CD4-positive, alpha-beta T cell treated with Interferon gamma for 1 hour (primary cell): Measurements from ENCODE around the gene EGLN2.
"Not testable (repeated sequence)": the region's sequence is repeated elsewhere in the genome, so short reads cannot be mapped to it uniquely, and the experiment has no call there.

Experiments used
- DNase-seq: peaks from one replicate; pipeline ENCODE4 v3.0.0-alpha.2; 2020

The EGLN2 gene

GRCh38 chr19:40819479-40820234 lies 20.7 kb downstream of the EGLN2 start:
- DNase-seq: peak; percentile 31

DNA sequence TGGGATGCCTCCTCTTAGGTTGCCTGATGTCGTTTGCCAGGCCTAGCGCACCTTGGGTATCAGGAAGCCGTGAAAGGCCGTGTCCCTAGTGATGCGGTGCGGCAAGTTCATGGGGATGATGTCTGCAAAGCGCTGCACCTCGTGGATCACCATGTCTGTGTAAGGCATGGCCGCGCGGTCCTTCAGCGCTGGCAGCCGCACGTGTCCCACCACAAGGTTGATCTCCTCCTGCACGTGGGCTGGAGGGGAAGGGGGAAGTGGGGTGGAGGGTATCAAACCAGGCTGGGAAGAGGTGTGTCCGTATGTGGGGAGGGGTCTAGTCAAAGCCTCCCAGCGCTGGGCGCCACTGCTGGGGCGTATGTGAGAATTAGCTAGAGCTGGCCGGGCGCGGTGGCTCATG lies 23.2 kb downstream of the EGLN2 start:
- no peak for DNase-seq

DNA sequence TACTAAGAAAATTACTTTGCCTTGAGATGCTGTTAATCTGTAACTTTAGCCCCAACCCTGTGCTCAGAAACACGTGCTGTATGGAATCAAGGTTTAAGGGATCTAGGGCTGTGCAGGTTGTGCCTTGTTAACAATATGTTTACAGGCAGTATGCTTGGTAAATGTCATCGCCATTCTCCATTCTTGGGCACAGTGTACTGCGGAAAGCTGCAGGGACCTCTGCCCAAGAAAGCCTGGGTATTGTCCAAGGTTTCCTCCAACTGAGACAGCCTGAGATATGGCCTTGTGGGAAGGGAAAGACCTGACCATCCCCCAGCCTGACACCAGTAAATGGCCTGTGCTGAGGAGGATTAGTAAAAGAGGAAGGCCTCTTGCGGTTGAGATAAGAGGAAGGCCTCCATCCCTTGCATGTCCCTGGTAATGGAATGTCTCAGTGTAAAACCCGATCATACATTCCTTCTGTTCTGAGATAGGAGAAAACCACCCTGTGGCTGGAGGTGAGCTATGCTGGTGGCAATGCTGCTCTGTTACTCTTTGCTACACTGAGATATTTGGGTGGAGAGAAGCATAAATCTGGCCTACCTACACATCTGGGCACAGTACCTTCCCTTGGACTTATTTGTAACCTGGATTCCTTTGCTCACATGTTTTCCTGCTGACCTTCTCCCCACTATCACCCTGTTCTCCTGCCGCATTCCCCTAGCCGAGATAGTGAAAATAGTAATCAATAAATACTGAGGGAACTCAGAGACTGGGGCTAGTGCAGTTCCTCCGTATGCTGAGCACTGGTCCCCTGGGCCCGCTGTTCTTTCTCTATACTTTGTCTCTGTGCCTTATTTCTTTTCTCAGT lies 23.9 kb downstream of the EGLN2 start:
- not testable (repeated sequence) for DNase-seq

DNA sequence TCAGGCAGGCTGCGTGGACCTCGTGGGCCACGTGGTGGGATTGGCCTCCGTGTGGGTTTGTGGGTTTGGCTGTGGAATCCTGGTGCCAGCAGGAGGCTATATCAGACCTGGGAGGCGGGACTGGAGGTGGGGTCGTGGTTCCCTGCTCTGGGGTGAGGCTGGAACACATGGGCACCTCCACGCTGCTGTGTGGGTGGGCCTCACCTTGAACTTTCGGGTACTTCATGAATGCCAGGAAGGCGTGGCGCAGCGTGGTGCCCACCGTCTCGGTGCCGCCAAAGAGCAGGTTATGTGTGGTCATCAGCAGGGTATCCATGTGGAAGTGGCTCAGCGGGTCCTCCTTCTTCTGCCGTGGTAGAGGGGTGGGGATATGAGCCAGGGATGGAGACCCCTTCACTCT lies 25.9 kb downstream of the EGLN2 start:
- DNase-seq: not testable (repeated sequence)

DNA sequence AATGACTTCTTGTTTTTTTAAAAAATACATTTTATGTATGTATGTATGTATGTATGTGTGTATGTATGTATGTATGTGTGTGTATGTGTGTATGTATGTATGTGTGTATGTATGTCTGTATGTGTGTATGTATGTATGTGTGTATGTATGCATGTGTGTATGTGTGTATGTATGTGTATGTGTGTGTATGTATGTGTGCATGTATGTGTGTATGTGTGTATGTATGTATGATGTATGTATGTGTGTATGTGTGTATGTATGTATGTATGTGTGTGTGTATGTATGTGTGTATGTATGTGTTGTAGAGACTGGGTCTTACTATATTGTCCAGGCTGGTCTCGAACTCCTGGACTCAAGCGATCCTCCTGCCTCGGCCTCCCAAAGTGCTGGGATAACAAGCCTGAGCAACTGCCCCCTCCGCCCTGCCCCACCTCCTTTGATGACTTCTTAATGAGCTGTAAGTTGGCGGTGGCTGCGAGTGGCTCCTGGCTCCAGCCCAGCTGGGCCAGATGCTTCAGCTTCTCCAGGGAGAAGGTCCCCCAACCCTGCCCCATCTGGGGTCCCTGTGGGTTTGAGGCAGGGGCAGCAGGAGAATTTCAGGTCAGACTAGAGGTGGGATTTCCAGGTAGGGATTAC lies 26.6 kb downstream of the EGLN2 start:
- not testable (repeated sequence) for DNase-seq

DNA sequence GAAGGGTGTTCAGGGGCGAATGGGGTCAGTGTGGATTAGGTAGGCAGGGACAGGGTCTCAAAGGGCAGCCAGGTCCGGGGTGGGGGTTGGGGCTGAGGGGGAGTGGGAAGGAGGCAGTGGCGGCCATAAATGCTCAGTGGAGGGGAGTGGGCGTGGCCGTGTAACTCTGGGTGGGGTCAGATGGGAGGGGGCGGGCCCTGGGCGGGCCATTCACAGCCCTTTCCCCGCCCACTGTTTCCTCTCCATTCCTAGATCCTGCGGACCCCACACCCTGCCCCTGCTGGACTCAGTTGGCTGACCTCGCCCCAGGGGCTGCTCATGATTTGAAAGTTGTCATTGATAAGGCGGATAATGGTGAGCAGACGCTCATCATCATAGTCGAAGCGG lies 27.3 kb downstream of the EGLN2 start:
- not testable (repeated sequence) for DNase-seq

DNA sequence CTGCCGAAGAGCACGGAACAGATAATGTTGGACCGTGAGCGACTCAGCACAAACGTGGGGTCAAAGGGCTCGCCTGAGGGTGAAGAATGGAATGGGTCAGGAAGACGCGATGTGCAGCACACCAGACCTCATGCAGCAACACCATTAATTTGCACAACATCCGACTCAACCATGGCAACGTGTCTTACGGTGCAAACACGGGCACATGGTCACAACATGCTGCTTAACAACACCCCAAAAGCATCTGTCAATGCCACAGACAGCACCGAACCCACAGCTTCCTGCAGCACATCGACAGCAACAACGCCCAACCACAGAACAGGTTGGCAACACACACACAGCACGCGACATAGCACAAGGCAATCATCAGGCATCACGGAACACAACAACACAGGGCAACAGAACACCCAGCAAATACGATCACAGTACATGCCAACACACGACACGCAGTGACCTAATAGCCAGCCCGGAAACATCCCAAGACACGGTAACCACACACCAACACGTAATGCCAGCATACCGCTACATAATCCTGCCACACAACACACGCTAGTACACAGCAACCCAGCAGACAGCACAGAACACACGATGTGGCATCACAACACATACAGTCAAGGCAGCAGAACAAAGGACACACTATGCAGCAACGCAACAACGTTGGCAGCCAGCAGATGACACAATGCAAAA lies 27.9 kb downstream of the EGLN2 start:
- DNase-seq: peak; percentile 88

DNA sequence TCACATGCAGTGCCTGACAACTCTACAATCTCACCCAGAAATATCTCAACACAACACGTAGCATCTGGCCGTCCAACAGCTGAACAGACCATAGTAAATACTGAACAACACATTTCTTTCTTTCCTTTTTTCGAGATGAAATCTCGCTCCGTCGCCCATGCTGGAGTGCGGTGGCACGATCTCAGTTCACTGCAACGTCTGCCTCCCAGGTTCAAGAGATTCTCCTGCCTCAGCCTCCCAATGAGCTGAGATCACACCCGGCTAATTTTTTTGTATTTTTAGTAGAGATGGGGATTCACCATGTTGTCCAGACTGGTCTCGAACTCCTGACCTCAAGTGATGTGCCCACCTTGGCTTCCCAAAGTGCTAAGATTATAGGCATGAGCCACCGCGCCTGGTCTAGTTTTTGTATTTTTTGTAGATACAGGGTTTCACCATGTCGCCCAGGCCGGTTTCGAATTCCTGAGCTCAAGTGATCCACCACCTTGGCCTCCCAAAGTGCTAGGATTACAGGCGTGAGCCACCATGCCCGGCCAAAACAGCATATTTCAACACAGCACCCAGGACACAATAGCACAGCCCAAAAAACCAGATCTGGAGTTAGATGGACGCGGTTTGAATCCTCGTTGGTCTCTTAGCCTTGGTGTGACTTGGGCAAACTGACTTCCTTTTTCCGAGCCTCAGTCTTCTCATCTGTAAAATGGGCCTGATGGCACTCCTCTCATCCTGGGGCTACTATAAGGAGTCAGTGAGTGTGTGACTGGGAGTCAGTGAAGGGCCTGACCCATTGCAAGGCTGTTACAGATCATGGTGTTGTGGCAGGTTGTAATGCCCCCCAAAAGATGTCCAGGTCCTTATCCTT lies 28.6 kb downstream of the EGLN2 start:
- no peak for DNase-seq

GRCh38 chr19:40829205-40829604 lies 30.2 kb downstream of the EGLN2 start:
- DNase-seq: no peak

DNA sequence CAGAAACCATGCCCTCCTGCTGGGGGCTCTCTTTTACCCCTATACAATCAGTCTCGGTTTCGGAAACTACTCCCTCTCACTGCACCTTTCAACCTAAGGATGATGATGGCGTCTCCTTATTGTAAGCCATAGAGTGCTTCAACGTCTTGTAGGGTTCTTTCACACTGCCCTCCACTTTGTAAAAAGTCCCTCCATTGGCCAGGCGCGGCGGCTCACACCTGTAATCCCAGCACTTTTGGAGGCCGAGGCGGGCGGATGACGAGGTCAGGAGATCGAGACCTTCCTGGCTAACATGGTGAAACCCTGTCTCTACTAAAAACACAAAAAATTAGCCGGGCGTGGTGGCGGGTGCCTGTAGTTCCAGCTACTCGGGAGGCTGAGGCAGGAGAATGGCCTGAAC lies 31.8 kb downstream of the EGLN2 start:
- DNase-seq: not testable (repeated sequence)

- DNase-seq: no peak
These were observed 32.8 kb downstream of the EGLN2 start for GRCh38 chr19:40831502-40832430.

GRCh38 chr19:40832431-40832790 lies 33.4 kb downstream of the EGLN2 start:
- not testable (repeated sequence) for DNase-seq

- not testable (repeated sequence) for DNase-seq
These were observed 34.9 kb downstream of the EGLN2 start for GRCh38 chr19:40833728-40834533.

DNA sequence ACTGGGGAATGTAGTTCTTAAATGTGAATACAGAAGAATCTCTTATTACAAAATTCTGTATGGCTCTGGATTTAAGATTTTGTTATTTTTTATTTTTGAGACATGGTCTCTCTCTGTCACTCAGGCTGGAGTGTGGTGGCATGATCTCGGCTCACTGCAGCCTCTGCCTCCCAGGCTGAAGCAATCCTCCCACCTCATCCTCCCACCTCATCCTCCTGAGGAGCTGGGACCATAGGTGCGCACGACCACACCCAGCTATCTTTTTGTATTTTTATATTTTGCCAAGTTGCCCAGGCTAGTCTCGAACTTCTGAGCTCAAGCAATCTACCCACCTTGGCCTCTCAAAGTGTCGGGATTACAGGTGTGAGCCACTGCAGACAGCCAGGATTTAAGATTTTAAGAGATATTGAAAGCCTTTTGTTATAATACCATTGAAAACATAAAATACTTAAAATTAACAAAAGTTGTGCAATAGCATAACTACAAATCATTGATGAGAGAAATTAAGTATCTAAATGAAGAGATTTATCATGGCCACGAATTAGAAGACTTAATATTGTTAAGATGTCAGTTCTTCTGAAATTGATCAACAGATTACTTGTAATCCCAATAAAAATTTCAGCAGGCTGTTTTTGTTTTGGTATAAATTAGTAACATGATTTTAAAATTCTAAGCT lies 37.9 kb downstream of the EGLN2 start:
- no peak for DNase-seq

DNA sequence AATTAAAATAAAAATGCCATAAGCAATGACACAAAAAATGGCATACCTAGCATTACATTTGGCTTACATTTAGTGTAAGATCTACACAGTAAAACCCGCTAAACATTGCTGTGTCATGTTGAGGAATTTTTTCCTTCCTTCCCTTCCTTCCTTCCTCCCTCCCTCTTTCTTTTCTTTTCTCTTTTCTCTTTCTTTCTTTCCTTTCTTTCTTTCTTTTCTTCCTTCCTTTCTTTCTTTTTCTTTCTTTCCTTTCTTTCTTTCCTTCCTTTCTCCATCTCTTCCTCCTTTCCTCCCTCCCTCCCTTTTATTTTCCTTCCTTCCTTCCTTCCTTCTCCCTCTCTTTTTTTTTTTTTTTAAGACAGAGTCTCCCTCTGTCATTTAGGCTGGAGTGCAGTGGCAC lies 39.5 kb downstream of the EGLN2 start:
- DNase-seq: not testable (repeated sequence)

- not testable (repeated sequence) for DNase-seq
These were observed 43.0 kb downstream of the EGLN2 start for GRCh38 chr19:40842012-40842411.

DNA sequence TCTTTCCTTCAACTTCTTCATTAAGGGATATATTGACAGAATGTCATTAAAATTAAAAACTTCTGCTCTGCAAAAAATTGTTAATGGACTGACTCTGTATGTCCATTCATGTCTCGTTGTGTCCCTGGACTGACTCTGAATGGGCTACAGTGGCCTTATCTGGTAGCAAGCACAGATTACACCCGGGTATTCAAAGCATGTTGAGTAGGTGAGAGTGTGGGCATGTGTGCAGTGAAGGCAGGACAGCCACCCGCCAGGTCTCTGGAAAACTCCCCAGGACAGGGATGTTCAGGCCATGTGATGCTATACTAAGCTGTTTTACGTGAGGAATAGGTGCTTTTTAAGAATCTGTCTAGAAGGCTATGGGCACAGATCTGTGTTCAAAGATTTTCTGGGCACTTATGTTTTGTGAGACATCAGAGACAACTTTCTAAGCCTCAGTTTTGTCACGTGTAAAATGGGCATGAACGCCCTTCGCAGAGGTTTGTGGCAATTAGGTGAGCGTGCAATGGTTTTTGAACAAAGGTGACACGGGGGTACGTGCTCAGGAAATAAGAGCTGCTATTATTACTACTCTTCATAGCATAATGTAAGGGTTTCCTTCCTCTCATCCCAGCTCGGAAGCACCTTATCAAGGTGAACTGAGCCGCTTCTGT lies 44.1 kb downstream of the EGLN2 start:
- DNase-seq: not testable (repeated sequence)

- peak; percentile 89 for DNase-seq
These were observed 44.7 kb downstream of the EGLN2 start for GRCh38 chr19:40843653-40844052.

DNA sequence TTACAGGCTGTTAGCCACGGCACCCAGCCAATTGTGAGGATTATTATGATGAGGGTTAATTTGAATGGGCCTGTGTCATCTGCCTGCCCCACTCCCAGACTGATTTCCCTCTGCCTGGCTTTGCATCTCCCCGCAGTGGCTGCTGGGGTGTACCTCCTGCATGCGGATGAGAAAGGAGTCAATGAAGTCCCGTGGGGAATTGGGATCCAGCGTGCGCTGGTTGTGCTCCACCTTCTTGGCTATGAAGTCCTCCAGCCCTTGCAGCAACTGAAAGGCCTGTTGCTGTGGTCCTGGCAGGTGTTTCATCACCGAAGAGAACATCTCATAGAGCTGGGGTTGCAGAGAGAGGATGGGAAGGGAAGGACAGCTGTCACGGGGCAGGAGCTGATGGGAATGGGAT lies 47.7 kb downstream of the EGLN2 start:
- not testable (repeated sequence) for DNase-seq
